ENCODE results near the gene APOL6. TPM values are rescaled to one million over a fixed set of nuclear protein-coding genes. Genes with fewer than 3 reads are reported as not detected.

Gene APOL6
- total and polyA plus RNA-seq, 2 of the 13 experiments (the other 11 are each of a cell fraction or from before 2014, with no cell fraction given), result 5.2 to 7.5 TPM

DNA sequence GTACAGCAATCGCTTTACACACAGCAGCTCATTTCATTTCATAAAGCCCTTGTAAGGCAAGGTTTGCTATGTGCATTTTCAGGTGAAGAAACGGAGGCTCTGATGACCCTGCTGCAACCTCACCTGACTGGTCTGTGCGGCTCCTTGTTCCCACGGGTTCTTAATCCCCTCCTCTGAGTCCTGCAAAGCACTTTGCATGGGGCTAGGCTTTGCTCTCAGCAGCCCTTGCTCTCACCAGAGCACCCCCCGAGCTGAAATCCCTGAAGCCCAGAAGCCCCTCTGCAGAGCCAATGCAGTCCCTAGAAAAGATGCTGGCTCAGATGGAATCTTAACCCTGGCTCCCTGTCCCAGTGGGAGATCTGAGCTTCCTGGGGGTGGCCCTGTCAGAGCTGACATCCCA is 11.0 kb upstream of the APOL6 start (continued):
- TF ChIP-seq ZNF770 (CRISPR knock-in tag; IDR thresholded peaks at IDR 0.05), result no peak
- TF ChIP-seq ZNF703 (CRISPR knock-in tag; IDR thresholded peaks at IDR 0.05; ENCODE audit: borderline replicate concordance), result no peak
- no peak for TF ChIP-seq YEATS2 (CRISPR knock-in tag; IDR thresholded peaks at IDR 0.05; ENCODE audit: borderline replicate concordance)
- no peak for TF ChIP-seq BORCS8-MEF2B (CRISPR knock-in tag; IDR thresholded peaks at IDR 0.05)
- TF ChIP-seq ZNF777 (CRISPR knock-in tag; IDR thresholded peaks at IDR 0.05), result no peak
- TF ChIP-seq IRF2 (CRISPR knock-in tag; IDR thresholded peaks at IDR 0.05), result no peak

DNA sequence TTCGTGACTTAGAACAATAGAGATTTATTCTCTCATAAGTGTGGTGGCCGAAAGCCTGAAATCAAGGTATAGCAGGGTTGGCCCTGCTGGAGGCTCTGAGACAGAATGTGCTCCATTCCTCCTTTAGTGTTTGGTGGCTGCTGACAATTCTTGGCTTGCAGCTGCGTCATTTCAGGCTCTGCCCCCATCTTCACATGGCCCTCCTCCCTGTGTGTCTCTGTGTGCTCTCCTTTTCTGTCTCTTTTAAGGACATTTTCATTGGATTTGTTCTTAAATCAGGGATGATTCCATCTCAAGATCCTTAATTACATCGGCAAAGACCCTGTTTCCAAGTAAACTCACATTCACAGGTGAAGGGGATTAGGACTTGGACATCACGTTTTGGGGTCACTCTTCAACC is 10.2 kb upstream of the APOL6 start:
- WGBS (ENCODE audit: low lambda C conversion rate), result 37% methylated on average over 5 of the region's 5 CpGs
- intact Hi-C loops (cut with micrococcal nuclease; ENCODE audit: unreplicated experiment) (no loop called here), in situ Hi-C loops (cut with HindIII; ENCODE audit: extremely low pct_ligation_motif_present, low pct_unique_long_range_greater_than_20kb) (loop anchor here (10.0 kb wide), 2 partner anchors 97 to 197 kb away; no protein-coding TSS in a partner anchor)
- Histone ChIP-seq H3K79me2 (ENCODE audit: insufficient read depth, low read length) (no peaks in the 10 kb centered on the region), H3K9me3 (ENCODE audit: low read length) (no peaks in the 10 kb centered on the region), H3K4me2 (ENCODE audit: low read depth, low read length) (no peak overlapping the region), H3K27ac (ENCODE audit: extremely low read length, insufficient read depth, low read length) (no peak overlapping the region), H2AFZ (ENCODE audit: low read length) (no peak overlapping the region), H3K27me3 (ENCODE audit: control insufficient read depth in 1 of 2, insufficient read depth in 2 of 2, low read length in 2 of 2) (no peaks in the 10 kb centered on the region; a peak in 1 of 5 replicates), H4K20me1 (ENCODE audit: insufficient read depth, low read length) (no peaks in the 10 kb centered on the region), H3K36me3 (replicated peaks in 1 of 2; ENCODE audit: control insufficient read depth in 1 of 2, insufficient read depth in 2 of 2, low read length in 2 of 2) (no peaks in the 10 kb centered on the region), H3K4me1 (ENCODE audit: insufficient read depth, low read length) (peaks cover 51% of the 10 kb centered on the region), H3K9ac (ENCODE audit: insufficient read depth, low read depth, low read length) (no peak overlapping the region), H3K4me3 (replicated peaks in 1 of 3; ENCODE audit: insufficient read depth in 1 of 3, low read depth in 2 of 3, low read length in 3 of 3) (no peak overlapping the region)
- BruUV-seq (replicated peaks), result no TSS peak
- TF ChIP-seq ZNF20 (CRISPR knock-in tag; IDR thresholded peaks at IDR 0.05), result no peak
- no peak for TF ChIP-seq ZNF207 (IDR thresholded peaks at IDR 0.05; ENCODE audit: borderline replicate concordance)
- TF ChIP-seq, protein P1, sequence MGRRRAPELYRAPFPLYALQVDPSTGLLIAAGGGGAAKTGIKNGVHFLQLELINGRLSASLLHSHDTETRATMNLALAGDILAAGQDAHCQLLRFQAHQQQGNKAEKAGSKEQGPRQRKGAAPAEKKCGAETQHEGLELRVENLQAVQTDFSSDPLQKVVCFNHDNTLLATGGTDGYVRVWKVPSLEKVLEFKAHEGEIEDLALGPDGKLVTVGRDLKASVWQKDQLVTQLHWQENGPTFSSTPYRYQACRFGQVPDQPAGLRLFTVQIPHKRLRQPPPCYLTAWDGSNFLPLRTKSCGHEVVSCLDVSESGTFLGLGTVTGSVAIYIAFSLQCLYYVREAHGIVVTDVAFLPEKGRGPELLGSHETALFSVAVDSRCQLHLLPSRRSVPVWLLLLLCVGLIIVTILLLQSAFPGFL (CRISPR knock-in tag; IDR thresholded peaks at IDR 0.05), result no peak
- TF ChIP-seq ZNF577 (CRISPR knock-in tag; IDR thresholded peaks at IDR 0.05; ENCODE audit: borderline replicate concordance, low read depth), result no peak
- TF ChIP-seq HOXA5 (CRISPR knock-in tag; IDR thresholded peaks at IDR 0.05), result no peak
- TF ChIP-seq ZNF17 (CRISPR knock-in tag; IDR thresholded peaks at IDR 0.05), result no peak
- no peak for TF ChIP-seq RARG (CRISPR knock-in tag; IDR thresholded peaks at IDR 0.05; ENCODE audit: low read depth)
- TF ChIP-seq, protein P2, sequence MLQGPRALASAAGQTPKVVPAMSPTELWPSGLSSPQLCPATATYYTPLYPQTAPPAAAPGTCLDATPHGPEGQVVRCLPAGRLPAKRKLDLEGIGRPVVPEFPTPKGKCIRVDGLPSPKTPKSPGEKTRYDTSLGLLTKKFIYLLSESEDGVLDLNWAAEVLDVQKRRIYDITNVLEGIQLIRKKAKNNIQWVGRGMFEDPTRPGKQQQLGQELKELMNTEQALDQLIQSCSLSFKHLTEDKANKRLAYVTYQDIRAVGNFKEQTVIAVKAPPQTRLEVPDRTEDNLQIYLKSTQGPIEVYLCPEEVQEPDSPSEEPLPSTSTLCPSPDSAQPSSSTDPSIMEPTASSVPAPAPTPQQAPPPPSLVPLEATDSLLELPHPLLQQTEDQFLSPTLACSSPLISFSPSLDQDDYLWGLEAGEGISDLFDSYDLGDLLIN (CRISPR knock-in tag; IDR thresholded peaks at IDR 0.05; ENCODE audit: borderline replicate concordance), result no peak
- no peak for TF ChIP-seq HNRNPH1 (optimal IDR thresholded peaks at IDR 0.05; ENCODE audit: low read depth, low read length)
- TF ChIP-seq, protein P3, sequence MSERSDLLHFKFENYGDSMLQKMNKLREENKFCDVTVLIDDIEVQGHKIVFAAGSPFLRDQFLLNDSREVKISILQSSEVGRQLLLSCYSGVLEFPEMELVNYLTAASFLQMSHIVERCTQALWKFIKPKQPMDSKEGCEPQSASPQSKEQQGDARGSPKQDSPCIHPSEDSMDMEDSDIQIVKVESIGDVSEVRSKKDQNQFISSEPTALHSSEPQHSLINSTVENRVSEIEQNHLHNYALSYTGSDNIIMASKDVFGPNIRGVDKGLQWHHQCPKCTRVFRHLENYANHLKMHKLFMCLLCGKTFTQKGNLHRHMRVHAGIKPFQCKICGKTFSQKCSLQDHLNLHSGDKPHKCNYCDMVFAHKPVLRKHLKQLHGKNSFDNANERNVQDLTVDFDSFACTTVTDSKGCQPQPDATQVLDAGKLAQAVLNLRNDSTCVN (CRISPR knock-in tag; IDR thresholded peaks at IDR 0.05; ENCODE audit: borderline replicate concordance), result no peak
- no peak for TF ChIP-seq IRF9 (CRISPR knock-in tag; IDR thresholded peaks at IDR 0.05; ENCODE audit: borderline replicate concordance)
- ChIA-PET POLR2A (no interaction called here), CTCF (ENCODE audit: low intra/inter-chr PET ratio, low total read pairs) (no interaction called here)
- DNase-seq (ENCODE audit: low spot score), result no peak
- no peak for ATAC-seq
- no peak for FAIRE-seq
